Left hindlimb (tissue), 1 donor: ENCODE results near the gene CACNA1B.

ENCODE experiments used
- DNase-seq: peaks from one replicate; pipeline ENCODE4 v3.0.0-alpha.2; 2018

Gene CACNA1B

GRCh38 chr9:137924169-137924568 is 46.6 kb downstream of the CACNA1B start:
- no peak for DNase-seq

- DNase-seq: no peak
Observed at GRCh38 chr9:137924761-137925369, 47.3 kb downstream of the CACNA1B start.

- DNase-seq: no peak
Observed at GRCh38 chr9:137943655-137944054, 66.1 kb downstream of the CACNA1B start.

- no peak for DNase-seq
Observed at GRCh38 chr9:137945581-137945980, 68.0 kb downstream of the CACNA1B start.

GRCh38 chr9:137946993-137947392 is 69.4 kb downstream of the CACNA1B start:
- no peak for DNase-seq

GRCh38 chr9:137948642-137949041 is 71.1 kb downstream of the CACNA1B start:
- DNase-seq: no peak

- DNase-seq: no peak
Observed at GRCh38 chr9:137949260-137949659, 71.7 kb downstream of the CACNA1B start.

- DNase-seq: no peak
Observed at GRCh38 chr9:137951107-137951506, 73.5 kb downstream of the CACNA1B start.

- DNase-seq: no peak
Observed at GRCh38 chr9:137951597-137952490, 74.3 kb downstream of the CACNA1B start.

- DNase-seq: no peak
Observed at GRCh38 chr9:137952976-137953666, 75.5 kb downstream of the CACNA1B start.

- no peak for DNase-seq
Observed at GRCh38 chr9:137953683-137954438, 76.3 kb downstream of the CACNA1B start.

- DNase-seq: no peak
Observed at GRCh38 chr9:137955224-137955570, 77.6 kb downstream of the CACNA1B start.

GRCh38 chr9:137955586-137955985 is 78.0 kb downstream of the CACNA1B start:
- no peak for DNase-seq

- DNase-seq: no peak
Observed at GRCh38 chr9:137956039-137956438, 78.5 kb downstream of the CACNA1B start.

GRCh38 chr9:137956688-137957385 is 79.3 kb downstream of the CACNA1B start:
- no peak for DNase-seq

- DNase-seq: no peak
Observed at GRCh38 chr9:137959641-137960411, 82.2 kb downstream of the CACNA1B start.

GRCh38 chr9:137960496-137960895 is 82.9 kb downstream of the CACNA1B start:
- DNase-seq: no peak

- no peak for DNase-seq
Observed at GRCh38 chr9:137963525-137963924, 85.9 kb downstream of the CACNA1B start.

GRCh38 chr9:137965177-137965795 is 87.7 kb downstream of the CACNA1B start:
- no peak for DNase-seq

- DNase-seq: no peak
Observed at GRCh38 chr9:137967280-137967953, 89.8 kb downstream of the CACNA1B start.

- no peak for DNase-seq
Observed at GRCh38 chr9:137968235-137968634, 90.7 kb downstream of the CACNA1B start.
